CD4-positive, alpha-beta T cell treated with Interleukin-17A for 4 hours (primary cell): ENCODE measurements around the gene G6PC2.
"Not testable (repeated sequence)": the region's sequence is repeated elsewhere in the genome, so short reads cannot be mapped to it uniquely, and the experiment has no call there.

Source experiments
- DNase-seq: peaks from one replicate; pipeline ENCODE4 v3.0.0-alpha.2; 2020; ENCODE audit warnings: mixed read lengths

G6PC2 gene, protein sequence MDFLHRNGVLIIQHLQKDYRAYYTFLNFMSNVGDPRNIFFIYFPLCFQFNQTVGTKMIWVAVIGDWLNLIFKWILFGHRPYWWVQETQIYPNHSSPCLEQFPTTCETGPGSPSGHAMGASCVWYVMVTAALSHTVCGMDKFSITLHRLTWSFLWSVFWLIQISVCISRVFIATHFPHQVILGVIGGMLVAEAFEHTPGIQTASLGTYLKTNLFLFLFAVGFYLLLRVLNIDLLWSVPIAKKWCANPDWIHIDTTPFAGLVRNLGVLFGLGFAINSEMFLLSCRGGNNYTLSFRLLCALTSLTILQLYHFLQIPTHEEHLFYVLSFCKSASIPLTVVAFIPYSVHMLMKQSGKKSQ

DNA sequence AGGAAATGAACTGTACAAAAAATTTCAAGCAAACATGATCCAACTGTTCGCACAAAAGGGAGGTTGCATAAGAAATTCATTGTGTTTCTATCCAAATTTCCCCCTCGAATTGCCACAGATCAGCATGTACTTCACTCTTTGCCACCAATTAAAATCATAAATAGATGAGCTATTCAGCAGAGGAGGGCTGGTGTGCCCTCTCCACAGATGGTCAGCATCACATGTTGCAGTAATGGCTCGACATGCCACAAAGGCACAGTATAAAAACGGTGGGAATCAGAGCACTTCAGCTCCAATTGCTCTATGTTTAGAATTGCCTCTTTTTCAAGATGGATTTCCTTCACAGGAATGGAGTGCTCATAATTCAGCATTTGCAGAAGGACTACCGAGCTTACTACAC lies at the start of gene G6PC2:
Gene G6PC2 (plus strand): TSS at position 289 of the 400 bp plus-strand sequence. CDS start 41 bp downstream, at position 330.
- no peak for DNase-seq

DNA sequence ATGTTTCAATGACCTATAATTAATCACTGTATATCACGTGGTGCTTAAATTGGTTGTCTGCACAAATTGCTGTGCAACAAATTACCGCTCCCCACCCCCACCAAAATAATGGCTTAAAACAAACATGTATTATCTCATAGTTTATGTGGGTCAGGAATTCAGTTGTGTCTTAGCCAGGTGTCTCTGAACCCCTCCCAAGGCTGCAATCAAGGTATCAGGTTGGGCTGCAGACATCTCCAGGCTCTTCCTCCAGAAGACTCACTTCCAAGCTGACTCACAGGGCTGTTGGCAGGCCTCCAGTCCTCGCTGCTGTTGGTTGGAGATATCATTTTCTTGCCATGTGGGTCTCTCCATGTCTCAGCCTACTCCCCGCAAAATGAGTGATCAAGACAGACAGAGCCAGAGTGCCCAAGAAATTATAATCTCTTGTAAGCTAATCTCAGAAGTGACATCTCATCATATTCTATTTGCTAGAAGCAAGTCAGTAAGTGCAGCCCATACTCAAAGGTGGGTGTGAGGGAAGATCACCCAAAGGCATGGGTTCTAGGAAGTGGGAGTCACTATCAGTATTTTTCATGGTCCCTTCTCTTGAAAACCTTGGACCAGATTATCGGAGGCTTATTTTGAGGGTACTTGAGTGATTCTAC lies 49.3 kb upstream of the G6PC2 start:
- DNase-seq = no peak

DNA sequence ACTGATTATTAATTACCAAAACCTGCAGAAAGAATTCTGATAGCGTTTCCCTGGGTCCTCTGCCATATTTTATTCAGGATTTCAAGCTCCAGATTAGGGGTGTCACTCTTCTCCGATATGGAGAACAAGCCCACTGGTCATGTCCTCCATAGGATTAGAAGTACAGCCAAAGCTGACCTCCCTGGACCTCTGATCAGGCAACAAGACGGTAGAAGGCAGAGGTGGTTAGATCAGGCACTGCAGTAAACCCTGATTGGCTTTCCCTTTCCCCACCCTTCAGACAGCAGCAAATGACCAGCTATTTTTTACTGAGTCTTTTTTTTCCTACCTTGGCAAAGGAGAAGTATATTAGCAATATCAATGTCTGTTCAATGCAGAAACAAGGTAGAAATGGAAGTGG lies 48.6 kb upstream of the G6PC2 start:
- no peak for DNase-seq

DNA sequence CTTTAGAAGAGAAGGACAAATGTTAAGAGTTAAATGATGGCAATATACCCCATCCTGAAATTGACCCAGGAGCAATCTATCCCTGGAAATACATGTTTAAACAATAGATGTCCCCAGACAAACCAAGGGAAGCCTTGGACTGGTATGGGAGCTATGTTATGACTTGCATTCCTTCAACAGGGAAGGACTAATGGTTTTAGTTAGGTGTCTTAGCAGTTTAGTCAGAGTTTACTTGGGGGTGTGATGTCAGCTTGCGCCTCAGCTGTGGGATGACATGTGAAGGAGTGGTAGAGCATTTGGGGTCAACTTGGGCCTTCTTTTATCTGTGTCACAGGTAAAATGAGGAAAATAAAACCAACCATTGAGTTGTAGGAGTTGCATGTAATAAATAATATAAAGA lies 47.6 kb upstream of the G6PC2 start:
- DNase-seq = no peak

DNA sequence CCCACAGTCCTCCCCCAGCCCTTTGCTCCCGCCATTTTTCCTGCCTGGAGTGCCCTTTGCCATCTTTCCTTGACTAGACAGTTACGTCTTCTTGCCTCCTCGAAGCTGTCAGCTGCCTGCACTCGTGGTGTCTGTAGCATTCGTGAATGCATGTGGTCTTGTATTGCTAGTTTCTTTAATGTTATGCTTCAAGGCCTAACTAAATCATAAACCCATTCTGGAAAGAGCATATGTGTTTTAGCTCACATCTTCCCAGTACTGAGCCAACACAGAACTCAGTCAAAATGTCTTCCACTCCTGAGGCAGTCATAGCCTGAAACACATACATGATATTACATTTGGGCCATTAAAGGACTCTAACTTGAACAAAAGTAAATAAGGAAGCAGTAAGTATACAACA lies 46.4 kb upstream of the G6PC2 start:
- no peak for DNase-seq

DNA sequence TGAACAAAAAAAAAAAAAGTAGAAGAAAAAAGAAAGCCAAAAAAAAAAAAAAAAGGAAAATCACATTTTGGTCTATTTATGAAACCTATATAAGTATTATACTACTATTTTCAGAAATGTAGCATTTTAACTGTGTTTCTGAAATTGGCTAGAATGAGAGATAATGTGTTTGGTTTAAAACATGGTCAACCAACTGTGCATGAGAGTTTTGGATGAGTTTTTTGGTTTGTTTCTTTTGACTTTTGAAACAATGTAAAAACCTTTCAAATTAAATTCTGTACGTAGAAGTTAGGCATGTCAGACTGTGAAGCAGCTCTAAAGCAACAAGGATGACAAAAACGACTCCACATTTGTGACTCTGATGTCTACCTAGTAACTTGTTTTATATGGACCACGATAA lies 45.5 kb upstream of the G6PC2 start:
- no peak for DNase-seq

DNA sequence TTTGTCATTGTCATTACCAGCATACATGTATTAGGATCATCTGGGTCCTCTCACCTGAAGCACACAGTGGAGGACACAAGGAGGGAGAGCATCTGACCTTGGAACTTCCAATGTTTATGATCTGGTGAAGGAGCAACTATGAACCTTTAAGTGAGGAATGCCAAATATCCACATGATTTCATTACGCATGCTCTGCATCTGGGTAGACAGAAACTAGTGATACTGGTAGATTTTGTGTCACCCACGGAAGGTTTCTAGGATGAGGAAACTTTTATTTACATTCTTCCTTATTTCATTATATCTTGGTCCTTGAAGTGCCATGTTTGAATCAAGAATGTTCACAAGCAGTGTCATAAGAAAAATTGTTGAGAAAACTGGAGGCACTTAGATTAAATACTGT lies 42.9 kb upstream of the G6PC2 start:
- no peak for DNase-seq

DNA sequence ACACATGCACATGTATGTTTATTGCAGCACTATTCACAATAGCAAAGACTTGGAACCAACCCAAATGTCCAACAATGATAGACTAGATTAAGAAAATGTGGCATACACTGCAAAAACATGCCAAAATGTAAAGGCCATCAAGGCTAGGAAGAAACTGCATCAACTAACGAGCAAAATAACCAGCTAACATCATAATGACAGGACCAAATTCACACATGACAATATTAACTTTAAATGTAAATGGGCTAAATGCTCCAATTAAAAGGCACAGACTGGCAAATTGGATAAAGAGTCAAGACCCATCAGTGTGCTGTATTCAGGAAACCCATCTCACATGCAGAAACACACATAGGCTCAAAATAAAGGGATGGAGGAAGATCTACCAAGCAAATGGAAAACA lies 33.9 kb upstream of the G6PC2 start:
- not testable (repeated sequence) for DNase-seq

DNA sequence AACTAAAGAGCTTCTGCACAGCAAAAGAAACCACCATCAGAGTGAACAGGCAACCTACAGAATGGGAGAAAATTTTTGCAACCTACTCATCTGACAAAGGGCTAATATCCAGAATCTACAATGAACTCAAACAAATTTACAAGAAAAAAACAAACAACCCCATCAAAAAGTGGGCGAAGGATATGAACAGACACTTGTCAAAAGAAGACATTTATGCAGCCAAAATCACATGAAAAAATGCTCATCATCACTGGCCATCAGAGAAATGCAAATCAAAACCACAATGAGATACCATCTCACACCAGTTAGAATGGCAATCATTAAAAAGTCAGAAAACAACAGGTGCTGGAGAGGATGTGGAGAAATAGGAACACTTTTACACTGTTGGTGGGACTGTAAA lies 30.7 kb upstream of the G6PC2 start:
- DNase-seq = not testable (repeated sequence)

DNA sequence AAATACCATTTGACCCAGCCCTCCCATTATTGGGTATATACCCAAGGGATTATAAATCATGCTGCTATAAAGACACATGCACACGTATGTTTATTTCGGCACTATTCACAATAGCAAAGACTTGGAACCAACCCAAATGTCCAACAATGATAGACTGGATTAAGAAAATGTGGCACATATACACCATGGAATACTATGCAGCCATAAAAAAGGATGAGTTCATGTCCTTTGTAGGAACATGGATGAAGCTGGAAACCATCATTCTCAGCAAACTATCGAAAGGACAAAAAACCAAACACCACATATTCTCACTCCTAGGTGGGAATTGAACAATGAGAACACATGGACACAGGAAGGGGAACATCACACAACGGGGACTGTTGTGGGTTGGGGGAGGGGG lies 30.3 kb upstream of the G6PC2 start:
- not testable (repeated sequence) for DNase-seq

DNA sequence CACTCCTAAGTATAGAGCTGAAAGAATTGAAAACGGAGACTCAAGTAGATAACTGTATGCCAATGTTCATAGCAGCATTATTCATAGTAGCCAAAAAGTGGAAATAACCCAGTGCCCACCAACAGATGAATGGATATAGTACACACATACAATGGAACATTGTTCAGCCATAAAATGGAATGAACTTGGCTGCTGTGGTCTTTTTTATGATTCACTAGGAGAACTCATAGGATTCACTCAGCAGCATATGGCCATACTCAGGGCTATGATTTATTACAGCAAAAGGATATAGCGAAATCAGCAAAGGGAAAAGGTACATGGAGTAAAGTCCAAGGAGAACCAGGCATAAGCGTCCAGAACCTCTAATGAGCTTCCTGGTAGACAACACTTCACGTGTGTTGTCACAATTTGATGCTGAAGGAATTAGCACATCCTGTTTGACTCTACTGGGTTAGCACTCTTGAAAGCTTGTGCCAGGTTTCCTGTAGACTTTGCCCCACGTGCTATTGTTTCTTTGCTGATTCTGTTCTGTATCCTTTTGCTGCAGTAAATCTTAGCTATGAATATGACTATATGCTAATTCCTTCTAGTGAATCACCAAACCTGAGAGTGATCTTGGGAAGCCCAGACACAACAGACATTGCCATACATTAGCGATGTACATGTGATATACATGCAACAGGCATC lies 26.6 kb upstream of the G6PC2 start:
- DNase-seq = no peak

DNA sequence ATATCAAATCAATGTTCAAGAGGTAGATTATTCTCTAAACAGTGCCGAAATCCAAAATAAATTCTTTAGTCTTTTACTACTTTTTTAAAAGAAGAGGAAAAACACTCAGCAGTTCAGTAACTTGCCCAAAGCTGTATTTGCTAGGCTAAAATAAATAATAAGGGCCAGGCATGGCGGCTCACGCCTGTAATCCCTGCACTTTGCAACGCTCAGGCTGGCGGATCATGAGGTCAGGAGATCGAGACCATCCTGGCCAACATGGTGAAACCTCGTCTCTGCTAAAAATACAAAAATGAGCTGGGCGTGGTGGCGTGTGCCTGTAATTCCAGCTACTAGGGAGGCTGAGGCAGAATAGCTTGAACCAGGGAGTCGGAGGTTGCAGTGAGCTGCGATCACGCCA lies 18.9 kb upstream of the G6PC2 start:
- not testable (repeated sequence) for DNase-seq

DNA sequence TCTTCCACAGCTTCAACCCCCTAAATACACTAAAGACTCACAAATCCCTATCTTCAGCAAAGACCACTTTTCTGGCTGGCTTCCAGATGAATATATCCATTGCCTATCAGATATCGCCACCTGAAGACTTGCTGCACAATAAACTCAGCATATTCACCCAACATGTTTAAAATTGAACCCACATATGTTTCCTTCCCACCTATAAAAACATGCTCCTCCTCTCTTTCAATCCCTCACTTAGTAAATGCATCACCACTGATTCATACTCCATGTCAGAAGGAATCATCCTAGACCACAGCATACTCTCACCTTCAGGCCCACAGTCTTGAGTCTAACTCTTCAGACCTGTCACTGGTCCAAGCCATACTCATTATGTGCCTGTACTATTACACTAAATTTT lies 16.1 kb upstream of the G6PC2 start:
- DNase-seq = no peak

DNA sequence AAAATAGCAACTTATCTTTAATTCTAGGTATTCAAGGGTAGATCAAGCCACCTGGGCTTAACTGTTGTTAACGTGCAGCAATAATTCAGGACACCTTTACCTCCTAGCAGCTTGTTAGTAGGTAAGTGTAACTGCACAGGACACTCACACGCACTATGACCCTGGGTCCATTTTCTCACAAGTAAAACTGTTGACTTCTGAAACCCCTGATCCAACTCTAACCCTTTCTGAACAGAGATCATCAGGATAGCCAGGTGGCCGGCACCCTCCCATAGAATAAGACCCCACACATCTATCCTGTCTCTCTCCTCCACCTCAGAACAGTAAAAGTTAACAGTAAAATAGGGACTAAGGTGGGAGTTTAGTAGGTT lies 11.5 kb upstream of the G6PC2 start:
- no peak for DNase-seq

DNA sequence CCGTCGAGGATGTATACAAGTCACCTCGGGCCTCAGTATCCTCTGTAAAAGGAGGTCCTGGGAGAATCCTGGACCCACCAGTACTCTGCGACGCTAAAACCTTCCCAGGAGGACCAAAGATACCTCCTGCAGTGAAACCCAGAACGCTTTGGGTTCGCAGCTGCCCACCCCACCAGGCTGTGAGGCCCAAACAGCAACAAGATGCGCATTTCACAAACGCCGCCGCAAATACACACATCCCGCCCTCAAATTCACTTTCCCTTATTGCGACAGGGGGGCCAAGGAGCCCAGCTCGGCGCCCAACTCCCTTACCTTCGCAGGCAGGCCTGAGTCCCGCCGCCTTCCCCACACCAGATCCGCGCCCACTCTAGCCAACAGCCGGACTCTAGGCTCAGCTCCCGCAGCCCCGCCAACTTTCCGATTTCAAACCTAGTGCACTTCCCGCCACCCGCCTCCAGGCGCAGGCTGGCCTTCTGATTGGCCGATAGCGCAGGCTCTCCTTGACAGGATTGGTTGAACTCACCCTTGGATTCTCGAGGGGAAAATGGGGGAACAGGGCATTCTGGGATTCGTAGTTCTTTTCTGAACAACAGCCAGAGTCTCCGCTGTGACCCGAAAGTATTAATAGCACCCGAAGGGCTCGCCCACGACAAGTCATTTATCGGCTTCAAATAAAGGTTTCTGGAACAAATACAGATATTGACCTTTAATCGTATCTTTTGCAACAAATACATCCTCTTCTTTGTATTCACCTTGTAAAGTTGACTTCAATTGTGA lies 10.9 kb upstream of the G6PC2 start, which contains the start of gene SPC25:
Gene SPC25 (minus strand): TSS at position 425 of the 777 bp plus-strand sequence. CDS start 911 bp downstream, outside the sequence.
- DNase-seq = peak; percentile 84

DNA sequence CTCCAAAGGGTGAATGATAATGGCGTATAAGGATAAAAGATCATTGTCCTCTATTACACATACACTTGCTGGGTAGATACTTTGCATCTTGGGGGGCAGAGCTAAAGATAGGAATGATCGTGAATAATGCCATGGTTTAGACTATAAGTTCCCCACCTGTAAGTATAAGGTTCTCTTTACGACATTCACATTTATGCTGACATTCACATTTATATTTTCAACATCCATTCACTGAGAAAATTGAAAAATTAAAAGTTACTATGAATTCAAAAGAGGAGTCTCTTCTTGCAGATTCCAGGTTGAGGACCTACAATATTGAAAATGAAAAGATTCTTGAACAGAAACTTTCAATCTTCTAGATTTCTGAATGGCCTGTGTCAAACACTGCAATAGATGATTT lies 8.8 kb upstream of the G6PC2 start:
- DNase-seq = no peak

DNA sequence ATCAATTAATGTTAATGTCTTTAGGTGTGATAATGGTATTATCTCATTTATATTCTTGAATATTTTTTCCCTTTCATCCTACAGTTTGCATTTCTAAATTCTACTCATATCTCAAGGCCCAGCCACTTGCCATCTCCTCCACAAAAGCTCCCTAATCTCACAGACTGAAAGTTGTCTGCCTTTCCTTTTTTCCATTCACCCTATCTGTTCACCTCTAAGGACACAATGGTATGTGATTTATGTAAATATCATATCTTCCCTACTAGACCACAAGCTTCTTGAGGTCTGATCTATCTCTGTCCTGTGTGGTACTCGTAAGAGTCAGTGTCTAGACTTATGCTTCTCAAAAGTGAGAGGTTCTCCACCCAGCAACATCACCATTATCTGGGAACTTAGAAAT lies 7.0 kb upstream of the G6PC2 start:
- no peak for DNase-seq

DNA sequence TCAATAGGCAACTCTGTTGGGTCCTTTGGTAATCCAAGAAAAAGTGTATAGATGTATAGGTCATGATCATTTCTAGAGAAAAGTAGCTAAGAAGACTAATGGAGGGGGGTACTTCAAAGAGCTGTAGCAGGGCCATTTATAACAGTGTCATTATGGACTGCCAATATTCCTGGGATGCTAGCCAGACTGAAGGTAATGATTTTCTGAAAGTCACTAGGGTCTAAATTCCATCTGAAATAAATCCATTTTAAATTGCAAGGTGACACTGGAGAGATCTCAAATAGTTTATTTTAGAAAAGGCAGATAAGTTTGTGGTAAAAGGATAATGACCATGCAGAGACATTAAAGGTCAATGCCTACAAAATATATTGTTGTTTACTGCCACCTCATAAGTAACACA lies 6.4 kb upstream of the G6PC2 start:
- no peak for DNase-seq

DNA sequence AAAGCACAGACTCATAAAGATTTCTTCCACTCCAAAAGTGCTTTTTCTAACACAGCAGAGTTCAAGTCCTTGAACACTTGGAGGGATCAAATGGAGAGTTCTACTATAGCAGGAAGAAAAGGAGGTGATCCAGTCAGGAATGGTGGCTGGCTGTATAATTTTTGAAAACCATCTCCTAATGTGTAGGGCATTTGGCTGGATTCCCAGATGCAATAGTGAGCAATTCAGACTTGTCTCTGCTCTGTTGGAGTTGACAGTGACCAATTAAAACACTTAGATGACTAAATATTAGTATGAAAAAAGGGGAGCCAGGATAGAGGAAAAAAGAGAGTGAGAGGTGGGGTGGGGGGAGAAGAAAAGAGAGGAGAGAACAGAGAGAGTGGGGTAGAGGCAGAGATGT lies 5.3 kb upstream of the G6PC2 start:
- no peak for DNase-seq

DNA sequence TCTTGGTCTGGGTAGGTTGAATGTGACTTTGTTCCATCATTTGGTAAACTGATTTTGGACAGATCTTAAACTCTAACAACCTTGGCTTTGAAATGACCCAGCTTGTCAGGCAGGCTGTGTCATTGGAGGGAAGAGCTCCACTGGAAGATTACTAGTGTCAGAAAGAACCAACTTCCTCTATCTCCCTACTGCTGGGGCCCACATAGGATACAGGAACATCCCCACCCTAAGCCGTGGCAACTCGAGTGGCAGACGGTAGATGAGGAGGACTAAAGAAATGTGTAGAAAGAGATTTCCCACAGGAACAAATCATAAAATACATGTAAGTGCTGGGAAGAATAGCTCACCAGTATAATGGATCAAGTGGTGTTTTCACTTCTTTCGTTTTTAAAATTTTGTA lies 4.3 kb upstream of the G6PC2 start:
- DNase-seq = no peak

DNA sequence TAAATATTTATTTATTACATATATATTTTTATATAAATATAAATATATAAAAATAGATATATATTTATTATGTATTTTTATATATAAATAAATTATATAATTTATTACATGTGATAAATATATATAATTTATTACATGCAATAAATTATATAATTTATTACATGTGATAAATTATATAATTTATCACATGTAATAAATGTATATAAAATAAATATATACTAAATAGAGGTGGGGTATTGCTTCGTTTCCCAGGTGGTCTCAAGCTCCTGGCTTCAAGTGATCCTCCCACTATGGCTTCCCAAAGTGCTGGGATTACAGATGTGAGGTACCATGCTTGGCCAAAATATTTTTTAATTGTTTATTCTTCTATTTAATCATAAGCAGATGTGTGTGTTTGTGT lies 3.6 kb upstream of the G6PC2 start:
- DNase-seq = no peak

DNA sequence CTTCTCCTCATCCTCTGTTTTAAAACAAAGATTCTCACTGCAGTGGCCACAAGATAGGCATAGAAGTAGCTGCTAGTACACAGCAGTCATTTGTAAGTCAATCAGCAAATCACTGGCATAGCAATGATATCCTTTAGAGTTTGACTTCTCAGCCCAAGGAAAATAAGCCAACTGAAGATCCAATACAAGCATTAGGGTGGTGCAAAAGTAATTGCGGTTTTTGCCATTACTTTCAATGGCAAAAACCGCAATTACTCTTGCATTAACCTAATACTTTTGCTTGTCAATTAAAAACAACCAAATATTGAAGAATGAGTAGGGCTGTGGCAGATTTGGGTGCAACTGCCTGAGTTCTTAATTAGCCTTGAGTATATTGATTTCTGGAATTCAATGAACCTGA lies 2.8 kb downstream of the G6PC2 start:
- no peak for DNase-seq

DNA sequence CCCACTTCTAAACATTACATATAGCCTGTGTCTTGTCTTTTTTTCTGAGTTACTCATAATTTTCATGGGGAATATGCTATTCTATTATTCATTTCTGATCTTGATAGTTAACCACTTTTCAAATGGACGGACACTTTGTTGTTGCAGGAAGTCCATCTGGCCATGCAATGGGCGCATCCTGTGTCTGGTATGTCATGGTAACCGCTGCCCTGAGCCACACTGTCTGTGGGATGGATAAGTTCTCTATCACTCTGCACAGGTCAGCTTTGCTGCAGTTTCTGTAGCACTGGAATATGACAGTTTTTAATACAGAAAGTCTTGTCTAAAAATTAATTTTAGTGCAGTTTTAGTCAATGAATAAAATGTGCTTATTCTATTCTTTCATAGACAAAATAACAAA lies 3.3 kb downstream of the G6PC2 start:
- DNase-seq = no peak
